K562 (cell line): ENCODE results near the gene AQP11. TPM values are rescaled to one million over a fixed set of nuclear protein-coding genes. Genes with fewer than 3 reads are reported as not detected.
A peak's percentile ranks its signal among the peaks of the same experiment; 100 is the strongest.

ENCODE experiments used
- EGR1 ChIP-seq: fragments of 450-650 bp; conservative IDR thresholded peaks from 2 replicates; pipeline ENCODE4 v1.6.1; 2017; ENCODE audit warnings: mild to moderate bottlenecking
- EP400 ChIP-seq: fragments of 450-650 bp; IDR thresholded peaks from 2 replicates; pipeline ENCODE4 v1.6.1; 2017; ENCODE audit warnings: antibody characterized with exemption, mild to moderate bottlenecking, moderate library complexity
- HMG20B ChIP-seq: fragments of 250-450 bp; sonication (Bioruptor Pico); IDR thresholded peaks from 2 replicates; pipeline ENCODE4 v1.5.0; 2021; ENCODE audit warnings: mild to moderate bottlenecking
- HMGN3 ChIP-seq: IDR thresholded peaks from 2 replicates; pipeline ENCODE4 v1.6.1; 2011; ENCODE audit warnings: borderline replicate concordance, low read depth, mild to moderate bottlenecking, mixed read lengths, low read length; ENCODE audit not compliant: insufficient read length; ENCODE audit errors: extremely low read depth
- HNRNPLL ChIP-seq: fragments of 200-400 bp; formaldehyde crosslinking; IDR thresholded peaks from 2 replicates; pipeline ENCODE4 v1.6.1; 2017; ENCODE audit warnings: low read length, low read depth, mild to moderate bottlenecking; ENCODE audit not compliant: poor library complexity, severe bottlenecking
- JUND ChIP-seq, 2 experiments: IDR thresholded peaks; 2 replicates in 1 of 2; 3 replicates in 1 of 2; pipeline ENCODE4 v1.6.1; 2011; ENCODE audit warnings: borderline replicate concordance in 2 of 2, low read depth in 2 of 2, low read length in 2 of 2, improper control_type of control experiment in 1 of 2, missing biosample characterization in 1 of 2, missing genetic modification characterization in 1 of 2, missing genetic modification reagents in 1 of 2
- KLF6 ChIP-seq: fragments of 250-450 bp; sonication (Bioruptor Pico); IDR thresholded peaks from 2 replicates; pipeline ENCODE4 v1.4.0; 2020; ENCODE audit warnings: mild to moderate bottlenecking, moderate library complexity, borderline replicate concordance
- MTA2 ChIP-seq: fragments of 450-650 bp; IDR thresholded peaks from 2 replicates; pipeline ENCODE4 v1.6.1; 2016; ENCODE audit warnings: low read depth
- NFATC3 ChIP-seq: fragments of 450-650 bp; IDR thresholded peaks from 2 replicates; pipeline ENCODE4 v1.6.1; 2017; ENCODE audit warnings: mild to moderate bottlenecking
- PML ChIP-seq: IDR thresholded peaks from 2 replicates; pipeline ENCODE4 v1.6.1; 2012; ENCODE audit warnings: low read length, inconsistent platforms
- RBM22 ChIP-seq: fragments of 200-400 bp; formaldehyde crosslinking; IDR thresholded peaks from 2 replicates; pipeline ENCODE4 v1.6.1; 2018; ENCODE audit warnings: low read length, low read depth; ENCODE audit not compliant: poor library complexity, severe bottlenecking
- SLC30A9 ChIP-seq: fragments of 250-450 bp; sonication (Bioruptor Pico); IDR thresholded peaks from 2 replicates; pipeline ENCODE4 v1.8.0; 2022; ENCODE audit warnings: mild to moderate bottlenecking, moderate library complexity
- SMAD4 ChIP-seq: fragments of 250-450 bp; sonication (Bioruptor Pico); conservative IDR thresholded peaks from 2 replicates; pipeline ENCODE4 v1.8.0; 2021; ENCODE audit warnings: inconsistent platforms, mild to moderate bottlenecking, moderate library complexity
- SP1 ChIP-seq: sonication (generic); formaldehyde crosslinking; IDR thresholded peaks from 2 replicates; pipeline ENCODE4 v1.8.1; 2022; ENCODE audit warnings: mild to moderate bottlenecking, missing genetic modification reagents
- ZNF174 ChIP-seq: fragments of 250-450 bp; sonication (Bioruptor Pico); IDR thresholded peaks from 2 replicates; pipeline ENCODE4 v1.4.0; 2020; ENCODE audit warnings: mild to moderate bottlenecking
- ZNF175 ChIP-seq: fragments of 200-800 bp; sonication (Bioruptor generic); IDR thresholded peaks from 2 replicates; pipeline ENCODE4 v1.6.1; 2016; ENCODE audit warnings: low read depth, mild to moderate bottlenecking, missing genetic modification characterization, missing compliant biosample characterization
- ZNF212 ChIP-seq: fragments of 450-650 bp; formaldehyde crosslinking; IDR thresholded peaks from 2 replicates; pipeline ENCODE4 v1.4.0; 2020; ENCODE audit warnings: mild to moderate bottlenecking
- ZNF444 ChIP-seq: fragments of 250-450 bp; sonication (Bioruptor Pico); IDR thresholded peaks from 2 replicates; pipeline ENCODE4 v1.4.0; 2020; ENCODE audit warnings: mild to moderate bottlenecking, moderate library complexity
- ZNF780A ChIP-seq: fragments of 250-450 bp; sonication (Bioruptor Pico); IDR thresholded peaks from 2 replicates; pipeline ENCODE4 v1.5.0; 2021; ENCODE audit warnings: mild to moderate bottlenecking
- polyA plus RNA-seq, 8 experiments: library from polyadenylated mRNA; depleted of rRNA in 4 of 8; stranded (reverse) in 5 of 8; unstranded in 3 of 8; fragments of >200 nt; fragmentation: Nextera tagmentation in 2 of 8; fragmentation: Illumina TruSeq in 1 of 8; extraction: Ambion mirVana in 2 of 8; extraction: Trizol in 1 of 8; gene quantifications; 2 replicates each; pipeline versions ENCODE4 v1.2.1 to v1.2.3, GENCODE V29; 2011 to 2014; ENCODE audit warnings: inconsistent platforms in 1 of 8, missing spikeins in 1 of 8
- total RNA-seq, 7 experiments: library from RNA; depleted of rRNA in 6 of 7; stranded (reverse); fragments of >200 nt in 6 of 7; fragmentation: Illumina TruSeq in 2 of 7; extraction: Trizol in 2 of 7; gene quantifications; 2 replicates each; pipeline versions ENCODE4 v1.2.1 to v1.2.3, GENCODE V29; 2011 to 2021; ENCODE audit warnings: low replicate concordance in 1 of 7
- TF ChIP-seq, protein P1 (sequence below): fragments of 450-650 bp; IDR thresholded peaks from 2 replicates; pipeline ENCODE4 v1.7.0; 2016; ENCODE audit warnings: borderline replicate concordance
- TF ChIP-seq, protein P2 (sequence below): sonication (generic); formaldehyde crosslinking; IDR thresholded peaks from 2 replicates; pipeline ENCODE4 v1.4.0; 2020; ENCODE audit warnings: mild to moderate bottlenecking, missing genetic modification reagents
- TF ChIP-seq, protein P3 (sequence below): fragments of 250-450 bp; sonication (Bioruptor Pico); IDR thresholded peaks from 2 replicates; pipeline ENCODE4 v1.8.0; 2022; ENCODE audit warnings: inconsistent platforms
- TF ChIP-seq, protein P4 (sequence below): sonication (generic); formaldehyde crosslinking; IDR thresholded peaks from 2 replicates; pipeline ENCODE4 v1.8.1; 2023; ENCODE audit warnings: mild to moderate bottlenecking, missing genetic modification reagents

AQP11 gene
- total and polyA plus RNA-seq, 9 of the 15 experiments (the other 6 are each of a cell fraction or from before 2014, with no cell fraction given), result 0.09 to 1.0 (median 0.36) TPM

DNA sequence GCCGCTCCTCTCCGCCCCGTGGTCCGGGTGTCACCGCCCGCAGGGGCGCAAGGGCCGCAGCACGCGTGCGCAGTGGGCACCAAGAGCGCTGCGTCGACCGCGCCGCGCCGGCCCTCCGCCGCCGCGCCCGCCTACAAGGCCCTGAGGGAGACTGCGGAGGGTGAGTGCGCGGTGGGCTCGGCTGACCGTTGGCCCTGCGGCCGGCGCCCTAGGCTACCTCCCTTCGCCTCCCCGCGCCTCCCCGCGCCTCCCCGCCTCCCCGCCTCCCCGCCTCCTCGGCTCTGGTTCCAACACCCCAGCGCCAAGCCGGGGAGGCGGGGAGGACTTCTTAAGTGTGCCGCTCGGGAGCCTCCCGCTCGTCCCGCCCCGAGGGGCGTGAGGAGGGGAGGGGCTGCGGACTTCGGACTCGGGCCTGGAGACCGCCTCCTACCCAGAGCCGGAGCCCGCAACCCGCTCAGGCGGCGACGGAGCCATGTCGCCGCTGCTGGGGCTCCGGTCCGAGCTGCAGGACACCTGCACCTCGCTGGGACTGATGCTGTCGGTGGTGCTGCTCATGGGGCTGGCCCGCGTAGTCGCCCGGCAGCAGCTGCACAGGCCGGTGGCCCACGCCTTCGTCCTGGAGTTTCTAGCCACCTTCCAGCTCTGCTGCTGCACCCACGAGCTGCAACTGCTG is at the start of gene AQP11 (continued):
- TF ChIP-seq, protein P1, sequence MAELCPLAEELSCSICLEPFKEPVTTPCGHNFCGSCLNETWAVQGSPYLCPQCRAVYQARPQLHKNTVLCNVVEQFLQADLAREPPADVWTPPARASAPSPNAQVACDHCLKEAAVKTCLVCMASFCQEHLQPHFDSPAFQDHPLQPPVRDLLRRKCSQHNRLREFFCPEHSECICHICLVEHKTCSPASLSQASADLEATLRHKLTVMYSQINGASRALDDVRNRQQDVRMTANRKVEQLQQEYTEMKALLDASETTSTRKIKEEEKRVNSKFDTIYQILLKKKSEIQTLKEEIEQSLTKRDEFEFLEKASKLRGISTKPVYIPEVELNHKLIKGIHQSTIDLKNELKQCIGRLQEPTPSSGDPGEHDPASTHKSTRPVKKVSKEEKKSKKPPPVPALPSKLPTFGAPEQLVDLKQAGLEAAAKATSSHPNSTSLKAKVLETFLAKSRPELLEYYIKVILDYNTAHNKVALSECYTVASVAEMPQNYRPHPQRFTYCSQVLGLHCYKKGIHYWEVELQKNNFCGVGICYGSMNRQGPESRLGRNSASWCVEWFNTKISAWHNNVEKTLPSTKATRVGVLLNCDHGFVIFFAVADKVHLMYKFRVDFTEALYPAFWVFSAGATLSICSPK, result no peak
- TF ChIP-seq SP1 (CRISPR knock-in tag), result no peak
- no peak for TF ChIP-seq HMG20B (CRISPR knock-in tag)
- TF ChIP-seq HNRNPLL, result peak; percentile 71
- TF ChIP-seq SMAD4 (CRISPR knock-in tag), result no peak
- TF ChIP-seq KLF6, result no peak
- no peak for TF ChIP-seq EGR1
- no peak for TF ChIP-seq ZNF175 (CRISPR knock-in tag)
- no peak for TF ChIP-seq PML
- TF ChIP-seq JUND (IDR thresholded peaks at IDR 0.05; ENCODE audit: borderline replicate concordance, low read depth, low read length), result 0 out of 2 replicates have a peak, but pooled peaks have one; percentile 3
- no peak for TF ChIP-seq JUND (tag; IDR thresholded peaks at IDR 0.05; ENCODE audit: borderline replicate concordance, low read depth, low read length)
- TF ChIP-seq, protein P2, sequence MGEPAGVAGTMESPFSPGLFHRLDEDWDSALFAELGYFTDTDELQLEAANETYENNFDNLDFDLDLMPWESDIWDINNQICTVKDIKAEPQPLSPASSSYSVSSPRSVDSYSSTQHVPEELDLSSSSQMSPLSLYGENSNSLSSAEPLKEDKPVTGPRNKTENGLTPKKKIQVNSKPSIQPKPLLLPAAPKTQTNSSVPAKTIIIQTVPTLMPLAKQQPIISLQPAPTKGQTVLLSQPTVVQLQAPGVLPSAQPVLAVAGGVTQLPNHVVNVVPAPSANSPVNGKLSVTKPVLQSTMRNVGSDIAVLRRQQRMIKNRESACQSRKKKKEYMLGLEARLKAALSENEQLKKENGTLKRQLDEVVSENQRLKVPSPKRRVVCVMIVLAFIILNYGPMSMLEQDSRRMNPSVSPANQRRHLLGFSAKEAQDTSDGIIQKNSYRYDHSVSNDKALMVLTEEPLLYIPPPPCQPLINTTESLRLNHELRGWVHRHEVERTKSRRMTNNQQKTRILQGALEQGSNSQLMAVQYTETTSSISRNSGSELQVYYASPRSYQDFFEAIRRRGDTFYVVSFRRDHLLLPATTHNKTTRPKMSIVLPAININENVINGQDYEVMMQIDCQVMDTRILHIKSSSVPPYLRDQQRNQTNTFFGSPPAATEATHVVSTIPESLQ (CRISPR knock-in tag), result no peak
- no peak for TF ChIP-seq ZNF212 (CRISPR knock-in tag)
- TF ChIP-seq ZNF444 (CRISPR knock-in tag), result no peak
- TF ChIP-seq, protein P3, sequence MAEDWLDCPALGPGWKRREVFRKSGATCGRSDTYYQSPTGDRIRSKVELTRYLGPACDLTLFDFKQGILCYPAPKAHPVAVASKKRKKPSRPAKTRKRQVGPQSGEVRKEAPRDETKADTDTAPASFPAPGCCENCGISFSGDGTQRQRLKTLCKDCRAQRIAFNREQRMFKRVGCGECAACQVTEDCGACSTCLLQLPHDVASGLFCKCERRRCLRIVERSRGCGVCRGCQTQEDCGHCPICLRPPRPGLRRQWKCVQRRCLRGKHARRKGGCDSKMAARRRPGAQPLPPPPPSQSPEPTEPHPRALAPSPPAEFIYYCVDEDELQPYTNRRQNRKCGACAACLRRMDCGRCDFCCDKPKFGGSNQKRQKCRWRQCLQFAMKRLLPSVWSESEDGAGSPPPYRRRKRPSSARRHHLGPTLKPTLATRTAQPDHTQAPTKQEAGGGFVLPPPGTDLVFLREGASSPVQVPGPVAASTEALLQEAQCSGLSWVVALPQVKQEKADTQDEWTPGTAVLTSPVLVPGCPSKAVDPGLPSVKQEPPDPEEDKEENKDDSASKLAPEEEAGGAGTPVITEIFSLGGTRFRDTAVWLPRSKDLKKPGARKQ (CRISPR knock-in tag), result no peak
- TF ChIP-seq MTA2, result no peak
- TF ChIP-seq ZNF780A (CRISPR knock-in tag), result no peak
- no peak for TF ChIP-seq EP400
- no peak for TF ChIP-seq NFATC3
- TF ChIP-seq RBM22, result no peak
- no peak for TF ChIP-seq ZNF174 (CRISPR knock-in tag)
- peak; percentile 80 for TF ChIP-seq HMGN3
- no peak for TF ChIP-seq SLC30A9
- TF ChIP-seq, protein P4, sequence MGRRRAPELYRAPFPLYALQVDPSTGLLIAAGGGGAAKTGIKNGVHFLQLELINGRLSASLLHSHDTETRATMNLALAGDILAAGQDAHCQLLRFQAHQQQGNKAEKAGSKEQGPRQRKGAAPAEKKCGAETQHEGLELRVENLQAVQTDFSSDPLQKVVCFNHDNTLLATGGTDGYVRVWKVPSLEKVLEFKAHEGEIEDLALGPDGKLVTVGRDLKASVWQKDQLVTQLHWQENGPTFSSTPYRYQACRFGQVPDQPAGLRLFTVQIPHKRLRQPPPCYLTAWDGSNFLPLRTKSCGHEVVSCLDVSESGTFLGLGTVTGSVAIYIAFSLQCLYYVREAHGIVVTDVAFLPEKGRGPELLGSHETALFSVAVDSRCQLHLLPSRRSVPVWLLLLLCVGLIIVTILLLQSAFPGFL, result no peak
